ENCODE results near the gene CHTOP. TPM values are rescaled to one million over a fixed set of nuclear protein-coding genes. Genes with fewer than 3 reads are reported as not detected.

Gene CHTOP
- total RNA-seq, 1 experiment from 2014 or later: 85.1 TPM

DNA sequence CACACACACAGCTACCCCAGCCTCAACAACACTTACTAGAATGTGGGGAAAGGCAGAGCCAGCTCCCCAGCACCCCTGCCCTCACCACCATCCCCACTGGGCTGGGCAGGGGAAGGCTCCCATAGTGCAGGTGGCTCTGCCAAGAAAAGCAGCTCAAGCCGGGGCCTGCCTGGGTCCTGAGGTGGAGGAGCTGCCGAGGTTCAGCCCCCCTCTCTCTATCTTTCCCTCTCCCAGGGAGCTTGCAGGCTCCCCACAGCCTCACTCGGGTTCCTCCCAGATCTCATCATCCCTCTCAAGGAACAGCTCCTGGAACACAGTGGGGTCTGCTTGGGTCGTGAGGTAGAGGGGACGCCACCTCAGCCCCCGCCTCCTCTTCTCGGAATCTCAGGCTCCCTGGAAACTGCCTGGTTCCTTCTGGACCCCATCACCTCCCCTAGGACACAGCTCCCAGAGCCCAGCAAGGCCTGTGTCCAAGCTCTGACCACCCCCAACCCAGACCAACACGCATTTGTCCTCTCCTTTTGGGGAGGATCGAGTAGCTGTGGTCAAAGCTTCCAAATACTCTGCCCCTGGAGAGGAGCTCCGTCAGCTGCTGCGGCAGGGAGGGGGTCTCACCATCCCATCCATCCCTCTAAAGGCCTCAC, 21.6 kb upstream of the CHTOP start:
- intact Hi-C loops (cut with micrococcal nuclease; ENCODE audit: unreplicated experiment): loop anchor here (1.0 to 2.0 kb wide), 3 partner anchors 13 to 97 kb away; partner anchors contain the start of gene S100A13
- H3K4me3 Mint-ChIP-seq (ENCODE audit: unreplicated experiment): peak overlapping the region; percentile 74
- H3K9me3 ChIP-seq: no peaks in the 10 kb centered on the region
- peak overlapping the region; percentile 56 for H3K27ac Mint-ChIP-seq (ENCODE audit: unreplicated experiment)
- H3K27me3 Mint-ChIP-seq (ENCODE audit: insufficient read depth, unreplicated experiment): no peaks in the 10 kb centered on the region
- H3K36me3 ChIP-seq (ENCODE audit: control insufficient read depth, insufficient read depth, low read length): peaks cover 6% of the 10 kb centered on the region
- no peaks in the 10 kb centered on the region for H3K27me3 ChIP-seq (replicated peaks; ENCODE audit: control insufficient read depth, insufficient read depth, low read length)
- H3K36me3 Mint-ChIP-seq (ENCODE audit: insufficient read depth, unreplicated experiment): peaks cover 80% of the 10 kb centered on the region
- peak overlapping the region; percentile 73 for H3K4me3 ChIP-seq (ENCODE audit: low read depth, low read length)
- CTCF ChIA-PET: interaction anchor here (0.5 to 3.6 kb wide), 14 partner anchors 15 to 324 kb away, joined by 3 to 41 read pairs (median 4); partner anchors contain the start of genes CHTOP and S100A13
- DNase-seq: no peak
- H3K4me1 ChIP-seq: peaks cover 62% of the 10 kb centered on the region
- no peak for TF ChIP-seq CTCF (IDR thresholded peaks at IDR 0.05; ENCODE audit: insufficient read depth in 1 of 2, low read depth in 1 of 2, low read length in 1 of 2, severe bottlenecking in 1 of 2, unreplicated experiment in 1 of 2)
- BruUV-seq (replicated peaks): no TSS peak
- H3K9me3 Mint-ChIP-seq (ENCODE audit: unreplicated experiment): no peaks in the 10 kb centered on the region
- POLR2A ChIA-PET: interaction anchor here (0.5 to 3.4 kb wide), 15 partner anchors 8 to 98 kb away, joined by 3 to 40 read pairs (median 4); partner anchors contain the start of genes CHTOP and S100A13
- peaks cover 57% of the 10 kb centered on the region for H3K4me1 Mint-ChIP-seq (ENCODE audit: low read depth, unreplicated experiment)

- TF ChIP-seq CTCF (IDR thresholded peaks at IDR 0.05; ENCODE audit: insufficient read depth in 1 of 2, low read depth in 1 of 2, low read length in 1 of 2, severe bottlenecking in 1 of 2, unreplicated experiment in 1 of 2): no peak
- H3K4me3 Mint-ChIP-seq (ENCODE audit: unreplicated experiment): peak within 1 kb of the TSS; percentile 74
- no TSS peak for BruUV-seq (replicated peaks)
- peak within 1 kb of the TSS; percentile 73 for H3K4me3 ChIP-seq (ENCODE audit: low read depth, low read length)
- peaks cover 62% of the 10 kb centered on the region for H3K4me1 Mint-ChIP-seq (ENCODE audit: low read depth, unreplicated experiment)
- intact Hi-C loops (cut with micrococcal nuclease; ENCODE audit: unreplicated experiment): loop anchor here (1.0 to 2.0 kb wide), 3 partner anchors 14 to 98 kb away; partner anchors contain the start of gene S100A13
- no peaks in the 10 kb centered on the region for H3K9me3 ChIP-seq
- peak within 1 kb of the TSS; percentile 56 for H3K27ac Mint-ChIP-seq (ENCODE audit: unreplicated experiment)
- H3K36me3 Mint-ChIP-seq (ENCODE audit: insufficient read depth, unreplicated experiment): peaks cover 84% of the 10 kb centered on the region
- CTCF ChIA-PET: interaction anchor here (0.5 to 3.6 kb wide), 13 partner anchors 14 to 260 kb away, joined by 3 to 41 read pairs (median 4); partner anchors contain the start of genes CHTOP and S100A13
- peaks cover 4% of the 10 kb centered on the region; the same call in 1 of the 2 replicates for H3K36me3 ChIP-seq (ENCODE audit: control insufficient read depth, insufficient read depth, low read length)
- no peaks in the 10 kb centered on the region for H3K27me3 Mint-ChIP-seq (ENCODE audit: insufficient read depth, unreplicated experiment)
- peak; percentile 87 to 88 for DNase-seq
- H3K4me1 ChIP-seq: peaks cover 62% of the 10 kb centered on the region
- POLR2A ChIA-PET: interaction anchor here (0.5 to 3.4 kb wide), 14 partner anchors 8 to 97 kb away, joined by 3 to 40 read pairs (median 4); partner anchors contain the start of genes CHTOP and S100A13
- H3K27me3 ChIP-seq (replicated peaks; ENCODE audit: control insufficient read depth, insufficient read depth, low read length): no peaks in the 10 kb centered on the region
- H3K9me3 Mint-ChIP-seq (ENCODE audit: unreplicated experiment): no peaks in the 10 kb centered on the region
Measured at GRCh38 chr1:153612755-153613331, 21.0 kb upstream of the CHTOP start, which contains the start of gene S100A16. Gene S100A16 (minus strand): TSS chr1:153613137. CDS start chr1:153608151, 4,986 bp downstream.

DNA sequence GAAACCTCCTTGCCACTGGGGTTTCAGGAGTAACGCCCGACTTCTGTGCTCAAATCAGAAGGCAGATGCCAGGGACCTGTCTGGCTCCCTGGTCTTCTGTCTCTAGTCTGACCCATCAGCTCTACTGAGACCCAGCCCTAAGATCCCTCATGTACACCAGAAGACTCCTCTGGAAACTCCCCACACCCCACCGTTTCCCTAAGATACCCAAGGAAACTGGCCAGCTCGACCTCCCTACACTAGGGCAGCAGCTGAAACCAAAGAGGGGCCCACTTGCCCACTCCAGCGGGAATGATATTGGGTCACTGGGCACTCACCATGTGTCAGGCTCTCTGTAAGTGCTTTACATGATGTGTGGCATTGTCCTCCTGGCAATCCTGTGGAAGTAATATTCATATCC, 20.5 kb upstream of the CHTOP start:
- TSS peak; percentile 29 for BruUV-seq (replicated peaks)
- peaks cover 60% of the 10 kb centered on the region for H3K4me1 Mint-ChIP-seq (ENCODE audit: low read depth, unreplicated experiment)
- peaks cover 3% of the 10 kb centered on the region; the same call in 1 of the 2 replicates for H3K36me3 ChIP-seq (ENCODE audit: control insufficient read depth, insufficient read depth, low read length)
- peak overlapping the region; percentile 74 for H3K4me3 Mint-ChIP-seq (ENCODE audit: unreplicated experiment)
- peak overlapping the region; percentile 73 for H3K4me3 ChIP-seq (ENCODE audit: low read depth, low read length)
- peaks cover 58% of the 10 kb centered on the region for H3K4me1 ChIP-seq
- intact Hi-C loops (cut with micrococcal nuclease; ENCODE audit: unreplicated experiment): loop anchor here (2.0 kb wide), 2 partner anchors 13 to 15 kb away; partner anchors contain the start of gene S100A13
- H3K27me3 Mint-ChIP-seq (ENCODE audit: insufficient read depth, unreplicated experiment): no peaks in the 10 kb centered on the region
- peaks cover 83% of the 10 kb centered on the region for H3K36me3 Mint-ChIP-seq (ENCODE audit: insufficient read depth, unreplicated experiment)
- no peak for TF ChIP-seq CTCF (IDR thresholded peaks at IDR 0.05; ENCODE audit: insufficient read depth in 1 of 2, low read depth in 1 of 2, low read length in 1 of 2, severe bottlenecking in 1 of 2, unreplicated experiment in 1 of 2)
- ChIA-PET CTCF (interaction anchor here (1.3 to 3.6 kb wide), 6 partner anchors 14 to 102 kb away, joined by 6 to 41 read pairs (median 10); partner anchors contain the start of genes CHTOP and S100A13), POLR2A (interaction anchor here (1.0 to 3.4 kb wide), 7 partner anchors 9 to 88 kb away, joined by 3 to 40 read pairs (median 6); partner anchors contain the start of genes CHTOP and S100A13)
- H3K27me3 ChIP-seq (replicated peaks; ENCODE audit: control insufficient read depth, insufficient read depth, low read length): no peaks in the 10 kb centered on the region
- no peaks in the 10 kb centered on the region for H3K9me3 Mint-ChIP-seq (ENCODE audit: unreplicated experiment)
- peak overlapping the region; percentile 56 for H3K27ac Mint-ChIP-seq (ENCODE audit: unreplicated experiment)
- no peak for DNase-seq
- no peaks in the 10 kb centered on the region for H3K9me3 ChIP-seq

All from Caco-2 (cell line).